Measurements from ENCODE around the gene HASPIN. TPM values are rescaled to one million over a fixed set of nuclear protein-coding genes. Genes with fewer than 3 reads are reported as not detected.
A peak's percentile ranks its signal among the peaks of the same experiment; 100 is the strongest.

HASPIN gene
- total RNA-seq, 1 donor from 2014 or later: 22.9 TPM

DNA sequence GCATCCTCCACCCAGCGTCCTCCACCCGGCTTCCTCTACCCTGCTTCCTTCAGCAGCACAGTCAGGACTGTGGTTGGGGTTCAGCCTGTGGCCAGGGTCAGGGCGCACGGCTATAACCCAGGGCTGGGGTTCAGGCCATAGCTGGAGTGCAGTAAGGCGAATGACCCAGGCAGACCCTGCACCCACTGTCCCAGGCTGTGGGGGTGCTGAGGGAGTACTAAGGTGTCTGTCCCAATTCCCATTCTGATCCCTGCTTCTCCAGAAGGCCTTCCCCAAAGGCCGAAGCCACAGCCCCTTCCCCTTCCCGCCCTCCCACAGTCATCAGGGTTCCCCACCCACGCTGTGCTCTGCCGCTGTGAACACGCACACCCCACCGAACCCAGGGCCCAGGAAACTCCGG lies 42.6 kb upstream of the HASPIN start:
- H3K4me3 Mint-ChIP-seq: no peak overlapping the region
- H3K27me3 Mint-ChIP-seq (ENCODE audit: low read depth): peaks cover 2% of the 10 kb centered on the region

DNA sequence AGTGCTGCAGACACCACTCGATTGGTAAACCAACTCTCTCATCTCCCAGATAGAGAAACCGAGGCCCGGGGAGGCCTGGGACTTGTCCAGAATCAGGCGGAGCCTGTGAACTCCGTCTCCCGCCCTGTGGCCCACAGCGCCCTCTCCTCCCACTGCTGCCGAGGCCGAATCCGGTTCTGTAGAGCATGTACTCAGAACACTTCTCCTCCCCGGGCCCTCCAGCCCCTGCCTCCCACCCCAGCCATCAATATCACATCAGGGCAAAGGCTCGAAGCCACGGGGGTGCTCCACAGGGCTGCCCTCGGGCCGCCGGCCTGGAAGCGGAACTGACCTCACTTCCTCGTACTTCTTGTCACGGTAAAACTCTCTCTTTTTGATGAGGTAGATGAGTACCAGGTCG lies 42.1 kb upstream of the HASPIN start:
- TF ChIP-seq, protein P1, sequence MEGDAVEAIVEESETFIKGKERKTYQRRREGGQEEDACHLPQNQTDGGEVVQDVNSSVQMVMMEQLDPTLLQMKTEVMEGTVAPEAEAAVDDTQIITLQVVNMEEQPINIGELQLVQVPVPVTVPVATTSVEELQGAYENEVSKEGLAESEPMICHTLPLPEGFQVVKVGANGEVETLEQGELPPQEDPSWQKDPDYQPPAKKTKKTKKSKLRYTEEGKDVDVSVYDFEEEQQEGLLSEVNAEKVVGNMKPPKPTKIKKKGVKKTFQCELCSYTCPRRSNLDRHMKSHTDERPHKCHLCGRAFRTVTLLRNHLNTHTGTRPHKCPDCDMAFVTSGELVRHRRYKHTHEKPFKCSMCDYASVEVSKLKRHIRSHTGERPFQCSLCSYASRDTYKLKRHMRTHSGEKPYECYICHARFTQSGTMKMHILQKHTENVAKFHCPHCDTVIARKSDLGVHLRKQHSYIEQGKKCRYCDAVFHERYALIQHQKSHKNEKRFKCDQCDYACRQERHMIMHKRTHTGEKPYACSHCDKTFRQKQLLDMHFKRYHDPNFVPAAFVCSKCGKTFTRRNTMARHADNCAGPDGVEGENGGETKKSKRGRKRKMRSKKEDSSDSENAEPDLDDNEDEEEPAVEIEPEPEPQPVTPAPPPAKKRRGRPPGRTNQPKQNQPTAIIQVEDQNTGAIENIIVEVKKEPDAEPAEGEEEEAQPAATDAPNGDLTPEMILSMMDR (conservative IDR thresholded peaks at IDR 0.05): no peak
- Mint-ChIP-seq H3K4me1 (no peaks in the 10 kb centered on the region), H3K27me3 (ENCODE audit: low read depth) (peaks cover 2% of the 10 kb centered on the region), H3K27ac (ENCODE audit: unreplicated experiment) (no peak overlapping the region), H3K4me3 (no peak overlapping the region), H3K9me3 (no peaks in the 10 kb centered on the region), H3K36me3 (ENCODE audit: low read depth) (no peaks in the 10 kb centered on the region)
- no peak for DNase-seq (ENCODE audit: low read depth, low spot score)

More for the DNA sequence above, 42.6 kb upstream of the HASPIN start:
- no peaks in the 10 kb centered on the region for H3K36me3 Mint-ChIP-seq (ENCODE audit: low read depth)
- no peak for DNase-seq (ENCODE audit: low read depth, low spot score)
- TF ChIP-seq, protein P1 (conservative IDR thresholded peaks at IDR 0.05): no peak
- H3K9me3 Mint-ChIP-seq: no peaks in the 10 kb centered on the region
- no peak overlapping the region for H3K27ac Mint-ChIP-seq (ENCODE audit: unreplicated experiment)
- H3K4me1 Mint-ChIP-seq: no peaks in the 10 kb centered on the region

DNA sequence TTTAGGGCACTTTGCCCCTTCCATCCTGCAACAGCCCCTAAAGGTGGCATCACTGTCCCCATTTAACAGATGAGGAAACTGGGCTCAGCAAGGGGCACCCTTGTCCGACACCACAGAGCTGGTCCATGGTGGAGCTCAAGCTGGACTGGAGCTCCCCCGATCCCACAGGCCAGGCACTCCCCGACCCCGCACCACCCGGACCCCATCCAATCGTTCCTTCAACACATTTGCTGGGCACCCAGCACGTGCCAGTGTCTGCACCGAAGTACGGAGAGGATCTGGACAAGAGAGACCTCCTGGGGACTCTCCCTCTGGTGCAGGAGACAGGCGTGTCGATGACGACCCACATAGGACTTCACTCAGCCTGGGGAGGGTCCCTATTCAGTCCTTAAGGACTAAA lies 41.7 kb upstream of the HASPIN start:
- Mint-ChIP-seq H3K27ac (ENCODE audit: unreplicated experiment) (no peak overlapping the region), H3K4me3 (no peak overlapping the region), H3K36me3 (ENCODE audit: low read depth) (no peaks in the 10 kb centered on the region), H3K9me3 (no peaks in the 10 kb centered on the region), H3K4me1 (no peaks in the 10 kb centered on the region), H3K27me3 (ENCODE audit: low read depth) (peaks cover 2% of the 10 kb centered on the region)
- TF ChIP-seq, protein P1 (conservative IDR thresholded peaks at IDR 0.05): no peak
- DNase-seq (ENCODE audit: low read depth, low spot score): no peak

DNA sequence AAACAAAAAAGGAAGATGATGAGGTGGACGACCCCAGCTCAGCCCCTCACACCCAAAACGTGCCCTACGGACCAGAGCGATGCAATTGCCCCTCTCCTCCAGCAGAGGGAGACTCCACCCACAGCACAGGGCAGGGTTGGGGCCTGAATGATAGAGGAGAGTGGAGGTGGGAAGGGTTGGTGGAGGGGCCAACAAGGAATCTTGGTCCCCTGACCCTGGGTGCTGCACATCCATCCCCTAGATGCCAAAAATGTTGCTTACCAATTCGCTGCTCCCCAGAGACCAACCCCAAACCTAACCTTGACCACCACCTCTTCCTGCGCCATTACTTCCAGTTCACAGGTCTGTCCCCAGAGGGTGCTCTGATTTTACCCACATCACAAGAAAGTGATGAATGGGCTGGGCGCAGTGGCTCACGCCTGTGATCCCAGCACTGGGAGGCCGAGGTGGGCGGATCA lies 40.6 kb upstream of the HASPIN start:
- no peak overlapping the region for H3K4me3 Mint-ChIP-seq

DNA sequence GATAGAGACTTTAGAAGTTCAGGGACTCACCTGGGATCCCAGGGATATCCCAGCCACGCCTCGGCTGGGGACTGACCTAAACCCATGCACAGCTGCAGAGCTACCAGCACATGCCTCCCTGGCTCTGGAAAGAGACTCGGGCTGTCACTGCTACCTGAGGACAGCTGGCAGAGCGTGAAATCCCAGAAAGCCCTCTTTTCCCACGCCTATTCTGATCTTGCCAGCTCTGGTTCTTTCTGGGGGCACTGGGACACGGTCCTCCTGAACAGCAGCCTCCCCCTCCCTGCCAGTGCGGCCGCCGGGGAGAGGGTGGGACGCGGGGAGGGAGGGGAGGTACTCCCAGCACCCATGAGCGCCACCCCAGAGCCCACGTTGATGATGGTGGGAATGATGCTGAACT lies 38.5 kb upstream of the HASPIN start:
- Mint-ChIP-seq H3K27ac (ENCODE audit: unreplicated experiment) (no peak overlapping the region), H3K4me1 (no peaks in the 10 kb centered on the region), H3K9me3 (no peaks in the 10 kb centered on the region), H3K36me3 (ENCODE audit: low read depth) (no peaks in the 10 kb centered on the region), H3K27me3 (ENCODE audit: low read depth) (peaks cover 5% of the 10 kb centered on the region), H3K4me3 (no peak overlapping the region)
- DNase-seq (ENCODE audit: low read depth, low spot score): no peak
- TF ChIP-seq, protein P1 (conservative IDR thresholded peaks at IDR 0.05): no peak

More for the DNA sequence above, 40.6 kb upstream of the HASPIN start:
- H3K36me3 Mint-ChIP-seq (ENCODE audit: low read depth): no peaks in the 10 kb centered on the region
- no peaks in the 10 kb centered on the region for H3K4me1 Mint-ChIP-seq
- H3K27me3 Mint-ChIP-seq (ENCODE audit: low read depth): peaks cover 2% of the 10 kb centered on the region
- no peaks in the 10 kb centered on the region for H3K9me3 Mint-ChIP-seq
- TF ChIP-seq, protein P1 (conservative IDR thresholded peaks at IDR 0.05): peak; percentile 77
- DNase-seq (ENCODE audit: low read depth, low spot score): peak; percentile 45
- no peak overlapping the region for H3K27ac Mint-ChIP-seq (ENCODE audit: unreplicated experiment)
